ENCODE results near the gene LPCAT3. TPM values are rescaled to one million over a fixed set of nuclear protein-coding genes. Genes with fewer than 3 reads are reported as not detected.
"Not testable (repeated sequence)": the region's sequence is repeated elsewhere in the genome, so short reads cannot be mapped to it uniquely, and the experiment has no call there.

The LPCAT3 gene
- 54.7 TPM for total RNA-seq
- long read RNA-seq, transcript LPCAT3-201 (13 exons, 2,268 nt): major isoform, 49 of 56 reads
- long read RNA-seq, partial matches to known transcripts: 3 of 56 reads
- long read RNA-seq, other reads (novel, unspliced or antisense): 4 of 56 reads

GRCh38 chr12:7018350-7019042 is at the start of gene LPCAT3:
Gene LPCAT3, minus strand, starts transcription at chr12:7018476. Its CDS starts 52 bp downstream, at chr12:7018424.
- peak; percentile 97 for ATAC-seq
- intact Hi-C loops (cut with DNase I): loop anchor here (1.0 to 5.0 kb wide), 3 partner anchors 48 to 91 kb away; partner anchors contain the start of genes ATN1, EMG1 and PHB2

GRCh38 chr12:7067096-7067495 is 48.8 kb upstream of the LPCAT3 start:
- intact Hi-C loops (cut with DNase I): no loop called here
- ATAC-seq (no peak), DNase-seq (ENCODE audit: missing footprints) (no peak)

More at GRCh38 chr12:7018350-7019042, at the start of gene LPCAT3:
- DNase-seq (ENCODE audit: missing footprints): peak; percentile 99

GRCh38 chr12:7066596-7066995 is 48.3 kb upstream of the LPCAT3 start:
- ATAC-seq: no peak
- intact Hi-C loops (cut with DNase I): no loop called here
- no peak for DNase-seq (ENCODE audit: missing footprints)

- DNase-seq (ENCODE audit: missing footprints) (no peak), ATAC-seq (no peak)
- intact Hi-C loops (cut with DNase I): no loop called here
Observed at GRCh38 chr12:7065073-7065623, 46.9 kb upstream of the LPCAT3 start.

GRCh38 chr12:7064516-7064915 is 46.2 kb upstream of the LPCAT3 start:
- DNase-seq (ENCODE audit: missing footprints) (no peak), ATAC-seq (peak; percentile 18)
- intact Hi-C loops (cut with DNase I): no loop called here

GRCh38 chr12:7061596-7061995 is 43.3 kb upstream of the LPCAT3 start:
- intact Hi-C loops (cut with DNase I): loop anchor here (2.0 kb wide), 1 partner anchor 47 kb away; the partner anchor contains the start of gene C1RL
- ATAC-seq: no peak
- DNase-seq (ENCODE audit: missing footprints): no peak

- intact Hi-C loops (cut with DNase I): loop anchor here (2.0 kb wide), 1 partner anchor 48 kb away; the partner anchor contains the start of gene C1RL
- DNase-seq (ENCODE audit: missing footprints) (no peak), ATAC-seq (no peak)
Observed at GRCh38 chr12:7061138-7061537, 42.9 kb upstream of the LPCAT3 start.

GRCh38 chr12:7060353-7060954 is 42.2 kb upstream of the LPCAT3 start, which contains the start of gene C1S:
Gene C1S, plus strand, starts transcription at chr12:7060718. Its CDS starts 1,195 bp downstream, at chr12:7061913.
- DNase-seq (ENCODE audit: missing footprints) (no peak), ATAC-seq (peak; percentile 98)
- intact Hi-C loops (cut with DNase I): loop anchor here (1.0 to 2.0 kb wide), 2 partner anchors 32 to 48 kb away; partner anchors contain the start of genes C1R and C1RL

GRCh38 chr12:7059780-7060179 is 41.5 kb upstream of the LPCAT3 start:
- ATAC-seq (no peak), DNase-seq (ENCODE audit: missing footprints) (no peak)
- intact Hi-C loops (cut with DNase I): loop anchor here (1.0 to 2.0 kb wide), 2 partner anchors 33 to 49 kb away; partner anchors contain the start of genes C1R and C1RL

GRCh38 chr12:7058850-7059395 is 40.6 kb upstream of the LPCAT3 start:
- no peak for DNase-seq (ENCODE audit: missing footprints)
- intact Hi-C loops (cut with DNase I): no loop called here
- no peak for ATAC-seq

- ATAC-seq (no peak), DNase-seq (ENCODE audit: missing footprints) (no peak)
- intact Hi-C loops (cut with DNase I): no loop called here
Observed at GRCh38 chr12:7058163-7058845, 40.0 kb upstream of the LPCAT3 start.

- intact Hi-C loops (cut with DNase I); ATAC-seq: not testable (repeated sequence)
Observed at GRCh38 chr12:7055736-7056135, 37.5 kb upstream of the LPCAT3 start.

GRCh38 chr12:7054925-7055324 is 36.6 kb upstream of the LPCAT3 start:
- intact Hi-C loops (cut with DNase I): no loop called here
- DNase-seq (ENCODE audit: missing footprints) (no peak), ATAC-seq (no peak)

More at GRCh38 chr12:7055736-7056135, 37.5 kb upstream of the LPCAT3 start:
- not testable (repeated sequence) for DNase-seq (ENCODE audit: missing footprints)

- intact Hi-C loops (cut with DNase I); ATAC-seq; DNase-seq (ENCODE audit: missing footprints): not testable (repeated sequence)
Observed at GRCh38 chr12:7049973-7050372, 31.7 kb upstream of the LPCAT3 start.

GRCh38 chr12:7049445-7049951 is 31.2 kb upstream of the LPCAT3 start:
- intact Hi-C loops (cut with DNase I); DNase-seq (ENCODE audit: missing footprints); ATAC-seq: not testable (repeated sequence)

- intact Hi-C loops (cut with DNase I): no loop called here
- ATAC-seq (no peak), DNase-seq (ENCODE audit: missing footprints) (no peak)
Observed at GRCh38 chr12:7047306-7047705, 29.0 kb upstream of the LPCAT3 start.

GRCh38 chr12:7046383-7047105 is 28.3 kb upstream of the LPCAT3 start:
- DNase-seq (ENCODE audit: missing footprints) (no peak), ATAC-seq (no peak)
- intact Hi-C loops (cut with DNase I): no loop called here

- no peak for DNase-seq (ENCODE audit: missing footprints)
- intact Hi-C loops (cut with DNase I): no loop called here
Observed at GRCh38 chr12:7045913-7046312, 27.6 kb upstream of the LPCAT3 start.

More at GRCh38 chr12:7045913-7046312, 27.6 kb upstream of the LPCAT3 start:
- ATAC-seq: no peak

Measured in Right ventricle myocardium inferior (tissue), 1 donor.